Activated CD8-positive, alpha-beta memory T cell treated with anti-CD3 and anti-CD28 coated beads, Interleukin-2, amount 50 U/mL, for 1 hour (primary cell): ENCODE measurements around the gene TRIM56.
A peak's percentile ranks its signal among the peaks of the same experiment; 100 is the strongest.
"Not testable (repeated sequence)": the region's sequence is repeated elsewhere in the genome, so short reads cannot be mapped to it uniquely, and the experiment has no call there.

Experiments
- DNase-seq: peaks from one replicate; pipeline ENCODE4 v3.0.0-alpha.2; 2020; ENCODE audit errors: extremely low read depth

Gene TRIM56

DNA sequence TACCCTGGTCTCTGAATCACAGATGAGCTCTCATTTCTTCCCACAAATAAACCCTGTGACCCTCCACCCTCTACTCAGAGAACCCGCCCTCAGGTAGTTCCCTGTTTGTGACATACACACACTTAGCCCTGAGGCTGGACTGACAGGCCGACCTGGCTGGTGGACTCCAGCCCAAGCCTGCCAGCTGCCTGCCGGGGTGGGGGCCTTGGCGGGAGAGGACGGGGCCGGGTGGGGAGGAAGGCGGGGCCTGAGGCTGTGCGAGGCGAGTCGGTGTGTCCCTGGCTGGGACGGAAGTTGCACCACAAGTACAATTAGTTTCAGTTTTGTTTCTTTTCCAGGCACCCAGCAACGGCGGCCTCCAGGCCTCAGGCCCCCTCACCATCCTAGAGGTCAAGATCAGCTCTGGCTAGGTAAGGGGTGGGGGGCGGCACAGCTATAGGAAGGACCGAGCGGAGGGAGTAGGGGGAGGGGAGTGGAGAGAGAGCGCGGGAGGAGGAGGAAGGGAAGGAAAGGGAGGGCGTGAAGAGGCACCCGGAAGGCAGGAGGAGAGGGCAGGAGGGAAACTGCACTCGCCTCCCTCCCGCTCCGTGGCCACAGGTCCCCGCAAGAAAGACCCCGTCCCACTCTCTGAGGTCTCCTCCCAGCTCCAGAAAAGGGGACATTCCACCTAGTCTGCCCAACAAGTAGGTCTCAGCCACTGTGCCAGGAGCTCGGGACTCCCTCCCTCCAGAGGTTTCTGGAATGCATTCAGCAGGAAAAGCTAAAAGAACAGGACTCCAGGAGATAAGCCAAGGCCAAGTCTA, at the start of gene TRIM56:
TSS of gene TRIM56 (plus strand) at position 320 of the 803 bp plus-strand sequence. CDS start 1,832 bp downstream, outside the sequence.
- DNase-seq: peak; percentile 29

DNA sequence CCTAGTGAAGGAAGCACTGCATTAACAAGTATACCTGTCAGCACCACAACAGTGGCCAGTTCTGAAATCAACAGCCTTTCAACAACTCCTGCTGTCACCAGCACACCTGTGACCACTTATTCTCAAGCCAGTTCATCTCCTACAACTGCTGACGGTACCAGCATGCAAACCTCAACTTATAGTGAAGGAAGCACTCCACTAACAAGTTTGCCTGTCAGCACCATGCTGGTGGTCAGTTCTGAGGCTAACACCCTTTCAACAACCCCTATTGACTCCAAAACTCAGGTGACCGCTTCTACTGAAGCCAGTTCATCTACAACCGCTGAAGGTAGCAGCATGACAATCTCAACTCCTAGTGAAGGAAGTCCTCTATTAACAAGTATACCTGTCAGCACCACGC, 49.3 kb upstream of the TRIM56 start:
- no peak for DNase-seq

GRCh38 chr7:101041283-101041682, 44.0 kb upstream of the TRIM56 start:
- DNase-seq: not testable (repeated sequence)

GRCh38 chr7:101058355-101058754, 26.9 kb upstream of the TRIM56 start:
- no peak for DNase-seq

DNA sequence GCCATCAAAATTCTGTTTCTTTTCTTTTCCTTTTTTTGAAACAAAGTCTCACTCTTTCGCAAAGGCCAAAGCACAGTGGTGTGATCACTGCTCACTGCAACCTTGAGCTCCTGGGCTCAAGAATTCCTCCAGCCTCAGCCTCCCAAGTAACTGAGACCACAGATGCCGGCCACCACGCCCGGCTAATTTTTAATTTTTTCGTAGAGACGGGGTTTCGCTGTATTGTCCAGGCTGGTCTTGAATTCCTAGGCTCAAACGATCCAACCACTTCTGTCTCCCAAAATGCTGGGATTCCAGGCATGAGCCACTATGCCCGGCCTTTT, 25.7 kb upstream of the TRIM56 start:
- DNase-seq: no peak

- no peak for DNase-seq
Measured at GRCh38 chr7:101060992-101061391, 24.3 kb upstream of the TRIM56 start.

DNA sequence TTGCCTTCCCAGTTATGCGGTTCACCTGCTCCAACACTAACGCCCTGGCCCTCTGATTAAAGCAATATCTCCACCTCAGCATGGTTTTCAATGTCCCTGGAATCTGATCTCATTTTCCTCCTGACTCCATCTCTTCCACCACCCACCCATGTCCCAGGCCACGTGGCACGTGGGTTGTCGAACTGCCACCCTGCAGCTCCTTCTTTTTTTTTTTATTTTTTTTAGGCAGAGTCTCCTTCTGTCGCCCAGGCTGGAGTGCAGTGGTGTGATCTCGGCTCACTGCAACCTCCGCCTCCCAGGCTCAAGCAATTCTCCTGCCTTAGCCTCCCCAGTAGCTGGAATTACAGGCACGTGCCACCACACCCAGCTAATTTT, 21.1 kb upstream of the TRIM56 start:
- not testable (repeated sequence) for DNase-seq

DNA sequence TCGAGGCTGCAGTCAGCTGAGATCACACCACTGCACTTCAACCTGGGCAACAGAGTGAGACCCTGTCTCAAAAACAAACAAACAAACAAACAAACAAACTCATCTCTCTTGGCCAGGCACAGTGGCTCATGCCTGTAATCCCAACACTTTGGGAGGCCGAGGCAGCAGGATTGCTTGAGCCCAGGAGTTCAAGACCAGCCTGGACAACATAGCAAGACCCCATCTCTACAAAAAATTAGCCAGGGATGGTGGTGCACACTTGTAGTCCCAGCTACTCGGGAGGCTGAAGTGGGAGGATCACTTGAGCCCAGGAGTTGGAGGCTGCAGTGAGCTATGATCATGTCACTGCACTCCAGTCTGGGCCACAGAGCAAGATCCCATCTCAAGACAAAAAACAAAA, 20.1 kb upstream of the TRIM56 start:
- DNase-seq: not testable (repeated sequence)

DNA sequence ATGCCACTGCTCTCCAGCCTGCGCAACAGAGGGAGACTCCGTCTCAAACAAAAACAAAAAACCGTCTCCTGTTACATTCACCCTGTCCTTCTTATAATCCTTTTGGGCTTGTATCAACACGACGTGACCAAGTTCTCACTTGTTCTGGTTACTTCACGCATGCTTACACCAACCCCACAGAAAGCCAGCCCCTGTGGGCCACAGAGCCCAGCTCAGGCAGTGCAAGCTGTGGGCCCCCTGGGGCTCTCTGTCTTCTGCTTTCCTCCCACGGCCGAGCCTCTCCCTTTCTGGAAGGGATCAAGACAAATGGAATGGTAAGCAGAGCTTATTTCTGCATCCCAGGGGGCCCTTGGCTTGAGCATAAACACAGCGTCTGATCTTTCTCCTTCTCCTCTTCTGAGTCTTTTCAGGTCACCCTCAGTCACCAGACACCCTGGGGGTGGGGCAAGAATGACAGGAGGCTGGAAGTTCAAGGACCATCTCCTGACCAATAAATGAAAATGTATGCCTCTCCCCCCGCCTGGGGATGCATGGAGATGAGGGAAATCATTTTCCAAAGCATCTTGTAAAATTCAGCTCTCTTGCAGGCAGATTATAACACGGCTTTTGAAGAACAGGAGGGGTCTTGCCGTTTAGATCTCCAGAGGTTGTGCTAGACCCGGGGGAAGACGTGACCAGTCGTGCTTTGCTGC, 19.0 kb upstream of the TRIM56 start:
- DNase-seq: no peak

GRCh38 chr7:101066833-101067177, 18.5 kb upstream of the TRIM56 start:
- no peak for DNase-seq

- no peak for DNase-seq
Measured at GRCh38 chr7:101068401-101068800, 16.9 kb upstream of the TRIM56 start.

DNA sequence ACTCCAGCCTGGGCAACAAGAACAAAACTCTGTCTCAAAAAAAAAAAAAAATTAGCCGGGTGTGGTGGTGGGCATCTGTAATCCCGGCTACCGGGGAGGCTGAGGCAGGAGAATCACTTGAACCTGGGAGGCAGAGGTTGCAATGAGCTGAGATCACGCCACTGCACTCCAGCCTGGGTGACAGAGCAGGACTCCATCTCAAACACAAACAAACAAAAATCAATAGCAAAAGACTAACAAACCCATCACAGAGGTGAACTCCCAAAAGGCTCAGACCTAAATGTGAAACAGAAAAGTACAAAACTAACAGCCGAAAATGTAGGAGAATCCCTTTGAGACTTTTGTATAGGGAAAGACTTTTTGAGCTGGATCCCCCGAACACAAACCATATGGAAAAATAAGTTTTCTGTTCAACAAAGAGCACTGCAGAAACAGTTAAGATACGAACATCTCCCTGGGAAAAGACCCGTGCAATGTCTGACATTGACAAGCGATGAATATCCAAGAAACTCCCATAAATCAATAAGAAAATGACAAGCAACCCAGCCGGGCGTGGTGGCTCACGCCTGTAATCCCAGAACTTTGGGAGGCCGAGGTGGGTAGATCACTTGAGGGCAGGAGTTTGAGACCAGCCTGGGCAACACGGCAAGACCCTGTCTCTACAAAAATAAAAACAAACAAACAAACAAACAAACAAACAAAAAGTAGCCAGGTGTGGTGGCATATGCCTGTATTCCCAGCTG, 13.7 kb upstream of the TRIM56 start:
- not testable (repeated sequence) for DNase-seq

DNA sequence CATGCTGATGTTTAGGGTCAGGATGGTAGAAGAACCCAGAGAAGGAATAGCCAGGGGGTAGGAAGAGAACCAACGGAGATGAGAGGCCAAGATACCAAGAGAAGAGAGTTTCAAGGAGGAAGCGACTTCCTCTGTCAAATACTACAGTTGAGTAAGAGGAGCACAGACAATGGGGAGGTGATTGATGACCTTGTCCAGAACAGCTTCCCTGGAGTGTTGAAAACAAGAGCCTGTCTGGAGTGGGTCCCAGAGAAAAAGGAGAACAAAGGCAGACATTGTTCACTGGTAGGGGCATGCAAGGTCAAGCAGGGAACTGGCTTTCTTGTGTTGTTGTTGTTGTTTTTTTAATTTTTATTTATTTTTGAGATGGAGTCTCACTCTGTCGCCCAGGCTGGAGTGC, 9.6 kb upstream of the TRIM56 start:
- no peak for DNase-seq

DNA sequence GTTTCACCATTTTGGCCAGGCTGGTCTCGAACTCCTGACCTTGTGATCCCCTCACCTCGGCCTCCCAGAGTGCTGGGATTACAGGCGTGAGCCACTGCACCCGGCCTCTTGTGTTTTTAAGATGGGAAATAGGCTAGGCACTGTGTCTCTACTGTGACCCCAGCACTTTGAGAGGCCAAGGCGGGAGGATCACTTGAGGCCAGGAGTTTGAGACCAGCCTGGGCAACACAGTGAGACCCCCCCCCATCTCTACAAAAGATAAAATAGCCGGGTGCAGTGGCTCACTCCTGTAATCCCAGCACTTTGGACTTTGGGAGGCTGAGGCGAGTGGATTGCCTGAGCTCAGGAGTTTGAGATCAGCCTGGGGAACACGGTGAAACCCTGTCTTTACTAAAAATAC, 9.1 kb upstream of the TRIM56 start:
- DNase-seq: not testable (repeated sequence)

DNA sequence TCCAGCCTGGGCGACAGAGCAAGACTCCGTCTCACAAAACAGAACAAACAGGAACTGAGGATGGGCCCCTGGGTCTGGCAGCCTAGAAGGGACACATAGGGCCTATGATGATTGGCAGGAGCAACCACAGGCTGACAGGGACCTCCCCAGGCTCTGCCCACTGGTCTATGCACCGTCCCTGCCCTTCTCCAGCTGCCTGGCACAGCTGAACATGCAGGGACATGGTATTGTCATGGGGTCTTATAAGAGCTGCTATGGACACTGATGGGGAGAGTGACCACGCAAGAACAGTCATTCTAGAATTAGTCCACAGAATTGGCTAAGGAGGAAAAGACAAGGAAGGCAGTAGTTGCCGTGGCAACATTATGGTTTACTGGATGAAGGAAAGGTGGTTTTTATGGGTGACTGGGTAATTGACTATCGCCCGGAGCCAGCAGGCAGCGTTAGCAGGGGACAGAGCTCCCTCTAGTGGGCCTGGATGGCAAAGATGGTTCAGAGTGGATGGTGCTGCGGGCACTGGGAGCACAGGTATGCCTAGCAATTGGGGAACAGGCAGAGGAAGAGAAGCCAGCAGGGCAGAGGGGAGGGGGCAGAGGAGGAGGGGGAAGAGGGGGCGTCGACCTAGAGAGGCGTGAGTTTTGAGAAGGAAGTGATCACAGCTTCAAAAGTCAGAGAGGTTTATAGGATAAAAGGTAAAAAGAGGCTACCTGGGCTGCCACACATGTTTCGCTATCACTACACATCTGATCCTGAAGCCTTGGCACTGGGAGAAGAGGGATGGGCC, 7.8 kb upstream of the TRIM56 start:
- peak; percentile 55 for DNase-seq

DNA sequence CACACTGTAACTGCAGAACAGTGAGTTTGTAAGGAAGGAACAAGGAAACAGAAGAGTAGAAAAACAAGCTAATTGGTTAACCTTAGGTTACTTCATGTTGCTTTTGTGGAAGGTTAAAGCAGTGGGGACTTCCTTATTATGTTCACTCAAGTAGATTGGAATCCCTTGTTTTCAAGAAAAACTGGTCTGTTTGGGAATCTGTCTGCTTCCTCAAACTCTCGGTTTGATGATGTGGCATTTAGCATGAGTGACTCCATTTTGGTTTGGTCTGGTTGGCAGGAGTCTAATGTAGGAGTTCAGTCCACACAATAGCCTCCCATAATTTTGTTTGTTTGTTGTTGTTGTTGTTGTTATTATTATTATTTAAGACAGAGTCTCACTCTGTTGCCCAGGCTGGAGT, 3.8 kb upstream of the TRIM56 start:
- DNase-seq: no peak

DNA sequence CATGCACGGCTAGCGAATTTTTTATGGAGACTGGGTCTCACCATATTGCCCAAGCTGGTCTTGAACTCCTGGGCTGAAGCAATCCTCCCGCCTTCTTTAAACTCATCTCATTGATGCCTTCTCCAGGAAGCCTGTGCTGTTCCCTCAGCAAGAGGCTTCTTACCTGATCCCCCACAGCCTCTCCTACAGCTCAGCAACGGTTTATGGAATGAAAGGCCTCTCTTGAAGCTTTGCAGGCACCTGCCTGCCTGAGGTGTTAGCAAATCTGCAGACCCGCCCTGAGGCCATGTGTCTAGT, 468 bp upstream of the TRIM56 start:
- DNase-seq: no peak

DNA sequence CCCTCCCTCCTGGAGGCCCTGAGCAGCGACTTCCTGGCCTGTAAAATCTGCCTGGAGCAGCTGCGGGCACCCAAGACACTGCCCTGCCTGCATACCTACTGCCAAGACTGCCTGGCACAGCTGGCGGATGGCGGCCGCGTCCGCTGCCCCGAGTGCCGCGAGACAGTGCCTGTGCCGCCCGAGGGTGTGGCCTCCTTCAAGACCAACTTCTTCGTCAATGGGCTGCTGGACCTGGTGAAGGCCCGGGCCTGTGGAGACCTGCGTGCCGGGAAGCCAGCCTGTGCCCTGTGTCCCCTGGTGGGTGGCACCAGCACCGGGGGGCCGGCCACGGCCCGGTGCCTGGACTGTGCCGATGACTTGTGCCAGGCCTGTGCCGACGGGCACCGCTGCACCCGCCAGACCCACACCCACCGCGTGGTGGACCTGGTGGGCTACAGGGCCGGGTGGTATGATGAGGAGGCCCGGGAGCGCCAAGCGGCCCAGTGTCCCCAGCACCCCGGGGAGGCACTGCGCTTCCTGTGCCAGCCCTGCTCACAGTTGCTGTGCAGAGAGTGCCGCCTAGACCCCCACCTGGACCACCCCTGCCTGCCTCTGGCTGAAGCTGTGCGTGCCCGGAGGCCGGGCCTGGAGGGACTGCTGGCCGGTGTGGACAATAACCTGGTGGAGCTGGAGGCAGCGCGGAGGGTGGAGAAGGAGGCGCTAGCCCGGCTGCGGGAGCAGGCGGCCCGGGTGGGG, 2.2 kb downstream of the TRIM56 start:
- DNase-seq: no peak

DNA sequence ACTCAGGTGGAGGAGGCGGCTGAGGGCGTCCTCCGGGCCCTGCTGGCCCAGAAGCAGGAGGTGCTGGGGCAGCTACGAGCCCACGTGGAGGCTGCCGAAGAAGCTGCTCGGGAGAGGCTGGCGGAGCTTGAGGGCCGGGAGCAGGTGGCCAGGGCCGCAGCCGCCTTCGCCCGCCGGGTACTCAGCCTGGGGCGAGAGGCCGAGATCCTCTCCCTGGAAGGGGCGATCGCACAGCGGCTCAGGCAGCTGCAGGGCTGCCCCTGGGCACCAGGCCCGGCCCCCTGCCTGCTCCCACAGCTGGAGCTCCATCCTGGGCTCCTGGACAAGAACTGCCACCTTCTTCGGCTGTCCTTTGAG, 2.8 kb downstream of the TRIM56 start:
- no peak for DNase-seq

DNA sequence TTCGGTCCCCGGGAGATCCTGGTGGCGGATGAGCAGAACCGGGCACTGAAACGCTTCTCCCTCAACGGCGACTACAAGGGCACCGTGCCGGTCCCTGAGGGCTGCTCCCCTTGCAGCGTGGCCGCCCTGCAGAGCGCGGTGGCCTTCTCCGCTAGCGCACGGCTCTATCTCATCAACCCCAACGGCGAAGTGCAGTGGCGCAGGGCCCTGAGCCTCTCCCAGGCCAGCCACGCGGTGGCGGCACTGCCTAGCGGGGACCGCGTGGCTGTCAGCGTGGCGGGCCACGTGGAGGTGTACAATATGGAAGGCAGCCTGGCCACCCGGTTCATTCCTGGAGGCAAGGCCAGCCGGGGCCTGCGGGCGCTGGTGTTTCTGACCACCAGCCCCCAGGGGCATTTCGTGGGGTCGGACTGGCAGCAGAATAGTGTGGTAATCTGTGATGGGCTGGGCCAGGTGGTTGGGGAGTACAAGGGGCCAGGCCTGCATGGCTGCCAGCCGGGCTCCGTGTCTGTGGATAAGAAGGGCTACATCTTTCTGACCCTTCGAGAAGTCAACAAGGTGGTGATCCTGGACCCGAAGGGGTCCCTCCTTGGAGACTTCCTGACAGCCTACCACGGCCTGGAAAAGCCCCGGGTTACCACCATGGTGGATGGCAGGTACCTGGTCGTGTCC, 3.7 kb downstream of the TRIM56 start:
- DNase-seq: no peak

GRCh38 chr7:101089876-101090275, 4.6 kb downstream of the TRIM56 start:
- DNase-seq: no peak
